ENCODE data around the gene ANO2. TPM values are rescaled to one million over a fixed set of nuclear protein-coding genes. Genes with fewer than 3 reads are reported as not detected.

The ANO2 gene
- total RNA-seq, 1 experiment from 2014 or later = not detected

DNA sequence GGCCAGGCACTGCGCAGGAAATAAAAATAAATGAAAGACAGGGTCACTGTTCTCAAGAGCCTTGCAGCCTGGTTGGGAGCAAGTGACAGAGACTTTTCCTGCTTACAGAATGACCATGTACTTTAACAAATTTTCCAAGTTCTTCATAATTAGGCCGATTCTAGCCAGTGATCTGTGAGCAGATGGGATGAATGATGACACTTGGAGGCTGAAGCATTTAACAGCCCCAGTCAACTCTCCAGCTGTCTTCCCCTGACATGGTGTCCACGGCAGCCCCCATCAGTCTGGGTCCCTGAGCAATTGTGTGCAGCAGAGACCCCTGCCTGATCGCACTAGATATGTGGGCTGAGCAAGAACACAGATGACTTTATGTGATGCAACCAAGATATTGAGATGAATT is 314.3 kb downstream of the ANO2 start:
- no peak overlapping the region for H3K9ac ChIP-seq (ENCODE audit: low read length)
- no peaks in the 10 kb centered on the region for H3K9me3 ChIP-seq (ENCODE audit: low read length)
- no peak for TF ChIP-seq EZH2 (IDR thresholded peaks at IDR 0.05; ENCODE audit: low read length, unreplicated experiment)
- TF ChIP-seq EZH2phosphoT487 (IDR thresholded peaks at IDR 0.05; ENCODE audit: borderline replicate concordance, low read length) = no peak
- TF ChIP-seq, protein P1, sequence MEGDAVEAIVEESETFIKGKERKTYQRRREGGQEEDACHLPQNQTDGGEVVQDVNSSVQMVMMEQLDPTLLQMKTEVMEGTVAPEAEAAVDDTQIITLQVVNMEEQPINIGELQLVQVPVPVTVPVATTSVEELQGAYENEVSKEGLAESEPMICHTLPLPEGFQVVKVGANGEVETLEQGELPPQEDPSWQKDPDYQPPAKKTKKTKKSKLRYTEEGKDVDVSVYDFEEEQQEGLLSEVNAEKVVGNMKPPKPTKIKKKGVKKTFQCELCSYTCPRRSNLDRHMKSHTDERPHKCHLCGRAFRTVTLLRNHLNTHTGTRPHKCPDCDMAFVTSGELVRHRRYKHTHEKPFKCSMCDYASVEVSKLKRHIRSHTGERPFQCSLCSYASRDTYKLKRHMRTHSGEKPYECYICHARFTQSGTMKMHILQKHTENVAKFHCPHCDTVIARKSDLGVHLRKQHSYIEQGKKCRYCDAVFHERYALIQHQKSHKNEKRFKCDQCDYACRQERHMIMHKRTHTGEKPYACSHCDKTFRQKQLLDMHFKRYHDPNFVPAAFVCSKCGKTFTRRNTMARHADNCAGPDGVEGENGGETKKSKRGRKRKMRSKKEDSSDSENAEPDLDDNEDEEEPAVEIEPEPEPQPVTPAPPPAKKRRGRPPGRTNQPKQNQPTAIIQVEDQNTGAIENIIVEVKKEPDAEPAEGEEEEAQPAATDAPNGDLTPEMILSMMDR (conservative IDR thresholded peaks at IDR 0.05; ENCODE audit: low read depth, low read length) = no peak
- H3K79me2 ChIP-seq (ENCODE audit: low read length) = no peaks in the 10 kb centered on the region
- DNase-seq (no peak), ATAC-seq (no peak)
- no peak overlapping the region for H2AFZ ChIP-seq (ENCODE audit: low read length)
- peaks cover 20% of the 10 kb centered on the region for H3K27me3 ChIP-seq (ENCODE audit: low read length)
- no peak overlapping the region for H3K4me2 ChIP-seq (ENCODE audit: low read length)
- H3K27ac ChIP-seq (ENCODE audit: low read length) = no peak overlapping the region
- H3K9me2 ChIP-seq (replicated peaks; ENCODE audit: low read length) = no peaks in the 10 kb centered on the region
- ChIA-PET CTCF (no interaction called here), POLR2A (ENCODE audit: unreplicated experiment) (no interaction called here)
- no peaks in the 10 kb centered on the region for H3F3A ChIP-seq (ENCODE audit: low read length, unreplicated experiment)
- H4K20me1 ChIP-seq (ENCODE audit: low read length) = no peaks in the 10 kb centered on the region
- H3K4me1 ChIP-seq (ENCODE audit: insufficient read depth, low read length) = no peaks in the 10 kb centered on the region
- intact Hi-C loops (cut with micrococcal nuclease) = no loop called here
- no peak overlapping the region for H3K4me3 ChIP-seq (ENCODE audit: low read length)
- BruUV-seq (replicated peaks) = no TSS peak
- H3K36me3 ChIP-seq (ENCODE audit: low read depth, low read length) = no peaks in the 10 kb centered on the region

DNA sequence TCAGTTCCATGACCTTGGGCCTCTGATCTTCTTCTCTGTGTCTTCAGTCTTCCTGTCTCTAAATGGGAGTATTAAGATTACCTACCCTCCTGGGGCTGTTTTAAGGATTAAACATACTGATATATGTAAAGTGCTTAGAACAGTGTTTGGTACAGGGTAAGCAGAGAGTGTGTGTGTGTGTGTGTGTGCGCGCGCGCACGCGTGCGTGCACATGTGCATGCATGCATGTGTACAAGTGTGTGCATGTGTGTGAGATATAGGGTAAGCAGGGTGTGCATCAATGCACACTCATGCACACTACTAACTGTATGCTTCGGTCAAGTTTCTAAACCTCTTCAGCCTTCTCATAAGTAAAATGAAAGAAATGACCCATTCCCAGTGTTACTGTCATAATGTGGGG is 316.6 kb downstream of the ANO2 start:
- POLR2A ChIA-PET (ENCODE audit: unreplicated experiment) = no interaction called here
- no peak overlapping the region for H3K4me2 ChIP-seq (ENCODE audit: low read length)
- no peaks in the 10 kb centered on the region for H3K36me3 ChIP-seq (ENCODE audit: low read depth, low read length)
- no peaks in the 10 kb centered on the region for H3F3A ChIP-seq (ENCODE audit: low read length, unreplicated experiment)
- intact Hi-C loops (cut with micrococcal nuclease) = no loop called here
- no peak overlapping the region for H3K27ac ChIP-seq (ENCODE audit: low read length)
- H3K9me2 ChIP-seq (replicated peaks; ENCODE audit: low read length) = no peaks in the 10 kb centered on the region
- peaks cover 11% of the 10 kb centered on the region for H3K27me3 ChIP-seq (ENCODE audit: low read length)
- DNase-seq (no peak), ATAC-seq (no peak)
- H4K20me1 ChIP-seq (ENCODE audit: low read length) = no peaks in the 10 kb centered on the region
- H3K4me1 ChIP-seq (ENCODE audit: insufficient read depth, low read length) = no peaks in the 10 kb centered on the region
- H2AFZ ChIP-seq (ENCODE audit: low read length) = no peak overlapping the region
- no peaks in the 10 kb centered on the region for H3K9me3 ChIP-seq (ENCODE audit: low read length)
- no TSS peak for BruUV-seq (replicated peaks)
- no peak overlapping the region for H3K9ac ChIP-seq (ENCODE audit: low read length)
- CTCF ChIA-PET = no interaction called here
- H3K79me2 ChIP-seq (ENCODE audit: low read length) = no peaks in the 10 kb centered on the region
- no peak for TF ChIP-seq EZH2 (IDR thresholded peaks at IDR 0.05; ENCODE audit: low read length, unreplicated experiment)
- TF ChIP-seq EZH2phosphoT487 (IDR thresholded peaks at IDR 0.05; ENCODE audit: borderline replicate concordance, low read length) = no peak
- TF ChIP-seq, protein P1 (conservative IDR thresholded peaks at IDR 0.05; ENCODE audit: low read depth, low read length) = no peak
- H3K4me3 ChIP-seq (ENCODE audit: low read length) = no peak overlapping the region

DNA sequence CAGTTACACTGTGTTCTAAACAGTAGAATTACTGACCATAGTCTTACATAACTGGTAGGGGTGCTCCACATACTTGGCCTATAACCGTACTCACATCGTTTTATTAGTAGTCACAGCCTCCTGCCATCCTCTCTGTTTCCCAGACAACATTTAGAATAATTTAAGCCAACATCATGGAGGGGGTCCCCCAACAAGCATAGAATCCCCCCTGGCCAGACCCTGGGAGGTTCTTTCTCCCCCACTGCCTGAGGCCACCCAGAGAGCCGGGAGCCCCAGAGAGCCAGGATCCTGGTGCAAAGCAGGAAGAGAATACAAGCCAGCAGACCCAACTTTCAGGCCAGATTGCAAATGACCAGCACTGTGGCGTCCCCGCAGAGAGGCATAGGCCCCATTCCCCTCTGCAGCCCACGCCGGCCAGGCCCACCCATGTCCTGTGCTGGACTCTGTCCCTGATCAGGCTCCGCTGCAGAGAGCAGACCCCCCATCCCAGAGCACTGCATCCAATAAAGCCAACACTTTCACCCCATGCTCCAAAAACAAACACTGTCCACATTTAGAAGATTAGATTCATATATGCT is 317.9 kb downstream of the ANO2 start:
- no peak overlapping the region for H2AFZ ChIP-seq (ENCODE audit: low read length)
- no peaks in the 10 kb centered on the region for H3K79me2 ChIP-seq (ENCODE audit: low read length)
- POLR2A ChIA-PET (ENCODE audit: unreplicated experiment) = no interaction called here
- H4K20me1 ChIP-seq (ENCODE audit: low read length) = no peaks in the 10 kb centered on the region
- no peak for ATAC-seq
- DNase-seq = no peak
- intact Hi-C loops (cut with micrococcal nuclease) = no loop called here
- no peak overlapping the region for H3K4me3 ChIP-seq (ENCODE audit: low read length)
- no peak overlapping the region for H3K4me2 ChIP-seq (ENCODE audit: low read length)
- CTCF ChIA-PET = no interaction called here
- H3K9me3 ChIP-seq (ENCODE audit: low read length) = no peaks in the 10 kb centered on the region
- H3K27me3 ChIP-seq (ENCODE audit: low read length) = 0 out of 2 replicates have a peak, but pooled peaks cover 3% of the 10 kb centered on the region
- H3K9me2 ChIP-seq (replicated peaks; ENCODE audit: low read length) = no peaks in the 10 kb centered on the region
- no peak overlapping the region for H3K27ac ChIP-seq (ENCODE audit: low read length)
- BruUV-seq (replicated peaks) = no TSS peak
- H3K36me3 ChIP-seq (ENCODE audit: low read depth, low read length) = no peaks in the 10 kb centered on the region
- TF ChIP-seq, protein P1 (conservative IDR thresholded peaks at IDR 0.05; ENCODE audit: low read depth, low read length) = no peak
- no peak for TF ChIP-seq EZH2 (IDR thresholded peaks at IDR 0.05; ENCODE audit: low read length, unreplicated experiment)
- TF ChIP-seq EZH2phosphoT487 (IDR thresholded peaks at IDR 0.05; ENCODE audit: borderline replicate concordance, low read length) = no peak
- H3F3A ChIP-seq (ENCODE audit: low read length, unreplicated experiment) = no peaks in the 10 kb centered on the region
- no peak overlapping the region for H3K9ac ChIP-seq (ENCODE audit: low read length)
- no peaks in the 10 kb centered on the region for H3K4me1 ChIP-seq (ENCODE audit: insufficient read depth, low read length)
